Activated T-cell treated with anti-CD3 and anti-CD28 coated beads, Interleukin-2, amount 50 U/mL, for 48 hours (primary cell): ENCODE results near the gene GNG8.

Experiments
- DNase-seq, 2 experiments: peaks; one replicate each; pipeline ENCODE4 v3.0.0-alpha.2; 2020

GNG8 gene

GRCh38 chr19:46635920-46636761 lies at the start of gene GNG8:
GNG8 (minus strand) TSS chr19:46636202; CDS start chr19:46634682, 1,520 bp downstream.
- DNase-seq = peak in 1 of 2 experiments; percentile 55

GRCh38 chr19:46685189-46685588 lies 49.2 kb upstream of the GNG8 start:
- DNase-seq = no peak

GRCh38 chr19:46678110-46678732 lies 42.2 kb upstream of the GNG8 start:
- peak; percentile 79 to 84 for DNase-seq

GRCh38 chr19:46674416-46675178 lies 38.6 kb upstream of the GNG8 start:
- DNase-seq = peak in 1 of 2 experiments; percentile 21

- no peak for DNase-seq
Observed at GRCh38 chr19:46670813-46671212, 34.8 kb upstream of the GNG8 start.

- DNase-seq = no peak
Observed at GRCh38 chr19:46668662-46669061, 32.7 kb upstream of the GNG8 start.

- DNase-seq = no peak
Observed at GRCh38 chr19:46665072-46665471, 29.1 kb upstream of the GNG8 start.

GRCh38 chr19:46661735-46662592 lies 26.0 kb upstream of the GNG8 start:
- peak; percentile 78 to 86 for DNase-seq

- DNase-seq = peak; percentile 100
Observed at GRCh38 chr19:46661020-46661731, 25.2 kb upstream of the GNG8 start, which contains the start of gene DACT3. DACT3 (minus strand) TSS chr19:46661182; CDS start chr19:46661064, 118 bp downstream.

GRCh38 chr19:46660551-46661019 lies 24.6 kb upstream of the GNG8 start:
- no peak for DNase-seq

GRCh38 chr19:46660008-46660517 lies 24.1 kb upstream of the GNG8 start:
- DNase-seq = peak in 1 of 2 experiments; percentile 29

GRCh38 chr19:46659151-46660007 lies 23.4 kb upstream of the GNG8 start:
- DNase-seq = peak in 1 of 2 experiments; percentile 30

GRCh38 chr19:46656541-46656940 lies 20.5 kb upstream of the GNG8 start:
- no peak for DNase-seq

- DNase-seq = no peak
Observed at GRCh38 chr19:46654621-46655152, 18.7 kb upstream of the GNG8 start.

GRCh38 chr19:46650445-46650844 lies 14.4 kb upstream of the GNG8 start:
- no peak for DNase-seq

- DNase-seq = no peak
Observed at GRCh38 chr19:46648961-46649960, 13.3 kb upstream of the GNG8 start.

GRCh38 chr19:46648060-46648960 lies 12.3 kb upstream of the GNG8 start:
- no peak for DNase-seq

GRCh38 chr19:46646402-46646801 lies 10.4 kb upstream of the GNG8 start:
- DNase-seq = no peak
